ENCODE data around the gene OGFR. TPM values are rescaled to one million over a fixed set of nuclear protein-coding genes. Genes with fewer than 3 reads are reported as not detected.

Gene OGFR
- total RNA-seq, 1 donor from 2014 or later: 7.0 TPM

GRCh38 chr20:62860924-62861691 is 56.5 kb downstream of the OGFR start:
- Histone ChIP-seq H3K9ac (no peak overlapping the region), H3K36me3 (no peaks in the 10 kb centered on the region), H3K4me2 (peak overlapping the region; percentile 97), H3K79me2 (ENCODE audit: low read depth) (peaks cover 28% of the 10 kb centered on the region), H3K27me3 (peaks cover 11% of the 10 kb centered on the region), H3K4me1 (peaks cover 20% of the 10 kb centered on the region), H2AFZ (replicated peaks) (no peak overlapping the region), H3K27ac (no peak overlapping the region), H4K20me1 (ENCODE audit: low read depth) (peaks cover 34% of the 10 kb centered on the region), H3K9me3 (ENCODE audit: low read depth) (no peaks in the 10 kb centered on the region), H3F3A (ENCODE audit: low read depth) (peaks cover 30% of the 10 kb centered on the region), H3K4me3 (peak overlapping the region; percentile 74)
- TF ChIP-seq EZH2 (IDR thresholded peaks at IDR 0.05) (no peak), CTCF (IDR thresholded peaks at IDR 0.05) (no peak), EZH2phosphoT487 (IDR thresholded peaks at IDR 0.05) (no peak)
- peaks cover 6% of the 10 kb centered on the region for H3K9me3 Mint-ChIP-seq
- no peak overlapping the region for H3K27ac Mint-ChIP-seq
- no peak overlapping the region for H3K4me3 Mint-ChIP-seq
- H3K36me3 Mint-ChIP-seq: peaks cover 12% of the 10 kb centered on the region
- peaks cover 24% of the 10 kb centered on the region for H3K4me1 Mint-ChIP-seq
- H3K27me3 Mint-ChIP-seq (ENCODE audit: insufficient read depth, low read depth): peaks cover 6% of the 10 kb centered on the region
- peak; percentile 65 for DNase-seq (ENCODE audit: low spot score)

GRCh38 chr20:62861726-62862336 is 57.2 kb downstream of the OGFR start, which contains the start of gene TCFL5:
Gene TCFL5, minus strand, starts transcription at chr20:62861822. Its CDS starts 152 bp downstream, at chr20:62861670.
- no peak within 1 kb of the TSS for H3K9ac ChIP-seq
- peaks cover 20% of the 10 kb centered on the region for H3K4me1 ChIP-seq
- Mint-ChIP-seq H3K27me3 (ENCODE audit: insufficient read depth, low read depth) (peaks cover 6% of the 10 kb centered on the region), H3K9me3 (peaks cover 6% of the 10 kb centered on the region), H3K4me1 (peaks cover 24% of the 10 kb centered on the region), H3K4me3 (peak within 1 kb of the TSS; percentile 86), H3K36me3 (peaks cover 10% of the 10 kb centered on the region), H3K27ac (peak within 1 kb of the TSS; percentile 29)
- H3K36me3 ChIP-seq: no peaks in the 10 kb centered on the region
- peaks cover 11% of the 10 kb centered on the region for H3K27me3 ChIP-seq
- peak within 1 kb of the TSS; percentile 97 for H3K4me2 ChIP-seq
- H3F3A ChIP-seq (ENCODE audit: low read depth): peaks cover 30% of the 10 kb centered on the region
- peak within 1 kb of the TSS; percentile 74 for H3K4me3 ChIP-seq
- DNase-seq (ENCODE audit: low spot score): peak; percentile 92
- H4K20me1 ChIP-seq (ENCODE audit: low read depth): peaks cover 34% of the 10 kb centered on the region
- peaks cover 28% of the 10 kb centered on the region for H3K79me2 ChIP-seq (ENCODE audit: low read depth)
- no peak for TF ChIP-seq CTCF (IDR thresholded peaks at IDR 0.05)
- TF ChIP-seq EZH2 (IDR thresholded peaks at IDR 0.05): no peak
- TF ChIP-seq EZH2phosphoT487 (IDR thresholded peaks at IDR 0.05): no peak
- no peaks in the 10 kb centered on the region for H3K9me3 ChIP-seq (ENCODE audit: low read depth)
- no peak within 1 kb of the TSS for H3K27ac ChIP-seq
- H2AFZ ChIP-seq (replicated peaks): peak within 1 kb of the TSS; percentile 48

Small RNA genes lying within 50 kb of the gene (small RNA-seq; reads per million reads assigned to genes)
- not detected for gene DPH3P1

Other genes with a start within 250 kb of the OGFR start
- gene SLCO4A1, start 162.3 kb upstream of the OGFR start, total RNA-seq (ENCODE audit: low replicate concordance): 0.88 and 3.1 TPM in 2 replicates
- gene NTSR1, start 96.0 kb upstream of the OGFR start, total RNA-seq (ENCODE audit: low replicate concordance): 0.12 and 0.26 TPM in 2 replicates
- 14.0 and 18.1 TPM in 2 replicates for gene MRGBP, start 8.4 kb upstream of the OGFR start, total RNA-seq (ENCODE audit: low replicate concordance)
- gene COL9A3, start 12.2 kb downstream of the OGFR start, total RNA-seq (ENCODE audit: low replicate concordance): 10.5 and 34.8 TPM in 2 replicates
- 29.1 and 36.3 TPM in 2 replicates for gene TCFL5, start 57.0 kb downstream of the OGFR start, total RNA-seq (ENCODE audit: low replicate concordance)
- gene DIDO1, start 121.7 kb downstream of the OGFR start, total RNA-seq (ENCODE audit: low replicate concordance): 64.5 and 68.5 TPM in 2 replicates
- 48.7 and 50.0 TPM in 2 replicates for gene GID8, start 133.3 kb downstream of the OGFR start, total RNA-seq (ENCODE audit: low replicate concordance)
- gene SLC17A9, start 147.9 kb downstream of the OGFR start, total RNA-seq (ENCODE audit: low replicate concordance): 0.17 and 0.74 TPM in 2 replicates
- gene BHLHE23, start 202.1 kb downstream of the OGFR start, total RNA-seq (ENCODE audit: low replicate concordance): 0.22 TPM in 1 of 2 replicates, not detected in the other

All from neural progenitor cell (in vitro differentiated cells).